Stomach (tissue), 9 donors: ENCODE results near the gene TDP1. TPM values are rescaled to one million over a fixed set of nuclear protein-coding genes. Genes with fewer than 3 reads are reported as not detected.

ENCODE experiments used
- DNase-seq, 2 donors: peaks; one replicate each; pipeline versions ENCODE4 v3.0.0 to v3.0.0-alpha.2; 2013 to 2019
- H3K27ac ChIP-seq, 5 donors: fragments of 200-600 bp in 4 of 5; sonication (generic) in 4 of 5; one replicate each; pipeline ENCODE4 v1.5.1; 2013 to 2019; ENCODE audit warnings: mild to moderate bottlenecking in 1 of 5, moderate library complexity in 1 of 5
- H3K27me3 ChIP-seq, 3 donors: fragments of 200-600 bp; sonication (generic); one replicate each; pipeline ENCODE4 v1.5.1; 2017 to 2019; ENCODE audit warnings: mixed run types in 1 of 3
- H3K36me3 ChIP-seq, 4 donors: fragments of 200-600 bp; sonication (generic); 1 replicate in 3 of 4; 2 replicates in 1 of 4; pipeline ENCODE4 v1.5.1; 2016 to 2019
- H3K4me1 ChIP-seq, 4 donors: fragments of 200-600 bp; sonication (generic); one replicate each; pipeline ENCODE4 v1.5.1; 2016 to 2019
- H3K4me3 ChIP-seq, 4 donors: fragments of 200-600 bp; sonication (generic) in 3 of 4; one replicate each; pipeline ENCODE4 v1.5.1; 2016 to 2019; ENCODE audit warnings: mild to moderate bottlenecking in 1 of 4
- H3K9me3 ChIP-seq, 4 donors: fragments of 200-600 bp; sonication (generic); one replicate each; pipeline ENCODE4 v1.5.1; 2016 to 2019
- CTCF ChIP-seq, 7 experiments: fragments of 450-650 bp in 4 of 7; fragments of 200-600 bp in 3 of 7; sonication (generic) in 3 of 7; IDR thresholded peaks; one replicate each; pipeline ENCODE4 v1.5.1; 2016 to 2019; ENCODE audit warnings: antibody characterized with exemption in 7 of 7, control low read depth in 2 of 7, mild to moderate bottlenecking in 1 of 7
- EP300 ChIP-seq: sonication (generic); formaldehyde crosslinking; IDR thresholded peaks from one replicate; pipeline ENCODE4 v1.6.1; 2017; ENCODE audit warnings: antibody characterized with exemption
- POLR2A ChIP-seq, 4 donors: fragments of 450-650 bp; IDR thresholded peaks; one replicate each; pipeline ENCODE4 v1.6.1; 2016; ENCODE audit warnings: antibody characterized with exemption in 4 of 4, control low read depth in 2 of 4, mild to moderate bottlenecking in 1 of 4, moderate library complexity in 1 of 4
- POLR2AphosphoS5 ChIP-seq, 3 donors: sonication (generic); formaldehyde crosslinking; IDR thresholded peaks; one replicate each; pipeline ENCODE4 v1.6.1; 2016; ENCODE audit warnings: antibody characterized with exemption in 3 of 3
- WGBS, 5 donors: extraction: QIAGEN DNeasy Blood & Tissue Kit in 3 of 5; methylation state at CpG; one replicate each; pipeline versions ENCODE4 v1.1.5 to v1.1.7; 2013 to 2018; 5-methylcytosine and 5-hydroxymethylcytosine counted together
- intact Hi-C: fragments of 100-400 bp; cut with DNase I; formaldehyde crosslinking; loops from one replicate; pipeline ENCODE4 v1.15.1; 2023; ENCODE audit warnings: low total_unique reads
- polyA plus RNA-seq, 3 donors: library from polyadenylated mRNA; stranded (reverse); fragments of 200-250 nt; gene quantifications; one replicate each; pipeline ENCODE4 v1.2.3, GENCODE V29; 2013
- total RNA-seq, 5 donors: library from RNA; depleted of rRNA; stranded (reverse); fragments of >200 nt; gene quantifications; one replicate each; pipeline versions ENCODE4 v1.1.0 to v1.2.3, GENCODE V29; 2014 to 2016
- donor health status: healthy with polysubstance abuse.
- donor health status: Bipolar disorder and iron deficiency.
- donor health status: healthy.

The TDP1 gene
- total and polyA plus RNA-seq, 8 donors, result 2.6 to 127 (median 11.8) TPM

DNA sequence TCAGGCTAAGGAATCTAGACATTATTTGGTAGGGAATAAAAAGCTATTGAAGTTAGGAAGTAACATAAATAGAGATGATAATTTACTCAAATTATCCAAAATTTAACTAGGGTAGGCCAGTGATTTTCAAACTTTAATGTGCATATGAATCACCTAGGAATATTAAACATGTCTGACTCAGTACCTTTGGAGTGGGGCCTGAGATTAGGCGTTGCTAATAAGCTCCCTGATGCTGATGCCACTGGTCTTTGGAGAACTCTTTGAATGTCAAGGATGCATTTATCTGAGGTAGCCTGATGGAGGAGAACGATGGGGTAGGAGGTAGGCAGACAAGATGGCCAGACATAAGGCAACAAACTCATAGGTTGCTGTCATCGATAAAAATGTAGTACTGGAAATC, 34.4 kb upstream of the TDP1 start:
- H3K9me3 ChIP-seq, result no peaks in the 10 kb centered on the region
- no peak overlapping the region for H3K4me3 ChIP-seq
- H3K27ac ChIP-seq, result no peak overlapping the region
- intact Hi-C loops, result no loop called here
- WGBS, 5 donors, result 90 to 98% (median 96%) methylated on average over 3 of the region's 3 CpGs
- DNase-seq, result no peak
- no peaks in the 10 kb centered on the region for H3K4me1 ChIP-seq
- no peaks in the 10 kb centered on the region for H3K27me3 ChIP-seq
- TF ChIP-seq POLR2AphosphoS5 (IDR thresholded peaks at IDR 0.05), result no peak
- TF ChIP-seq EP300, result no peak
- TF ChIP-seq POLR2A (IDR thresholded peaks at IDR 0.05), result no peak
- no peak for TF ChIP-seq CTCF (IDR thresholded peaks at IDR 0.05)
- peaks cover 0 to 4% (median 0%) of the 10 kb centered on the region in 4 donors for H3K36me3 ChIP-seq

DNA sequence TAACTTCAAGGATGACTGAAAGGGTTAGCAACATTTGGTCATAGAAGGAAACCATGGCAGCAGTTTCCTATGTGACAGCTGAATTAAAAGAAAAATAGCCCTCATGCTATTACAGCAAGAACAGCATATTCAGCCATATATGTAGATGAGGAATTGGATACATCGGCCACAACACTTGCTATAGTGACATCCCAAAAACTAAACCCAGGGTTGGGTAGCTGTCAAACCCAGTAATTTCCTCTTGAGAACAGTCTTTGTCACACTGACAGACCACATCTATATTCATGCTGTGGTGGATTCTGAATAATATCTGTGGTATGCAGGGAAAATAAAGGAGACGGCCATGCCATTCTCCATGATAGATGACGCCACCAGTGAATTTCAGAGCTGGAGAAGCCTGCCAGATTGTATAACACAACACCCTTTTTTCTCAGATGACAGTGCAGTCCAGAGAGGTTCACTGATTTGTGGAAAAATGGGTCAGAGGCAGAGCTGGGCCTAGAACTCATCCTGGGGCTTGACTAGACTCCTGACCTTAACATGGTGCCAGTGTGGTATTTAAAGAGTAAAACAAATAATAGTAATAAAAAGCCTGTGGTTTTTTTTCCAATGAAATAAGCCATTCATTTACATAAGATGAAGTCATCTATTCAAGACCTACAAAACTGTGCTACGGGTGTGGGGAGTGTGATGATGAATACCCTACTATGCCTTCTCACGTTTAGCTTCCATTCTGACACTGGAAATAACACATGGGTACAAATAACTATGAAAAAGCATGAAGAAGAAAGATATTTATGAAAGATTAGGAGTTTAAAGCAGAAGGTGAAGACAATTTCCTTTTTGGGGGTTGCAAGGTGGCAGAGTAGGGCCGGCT, 33.5 kb upstream of the TDP1 start:
- no peak overlapping the region for H3K27ac ChIP-seq
- intact Hi-C loops, result no loop called here
- no peak overlapping the region for H3K4me3 ChIP-seq
- peak in 1 of 2 donors; percentile 18 for DNase-seq
- H3K27me3 ChIP-seq, result no peaks in the 10 kb centered on the region
- no peaks in the 10 kb centered on the region for H3K9me3 ChIP-seq
- 91 to 95% (median 93%) methylated on average over 6 of the region's 6 CpGs for WGBS, 5 donors
- H3K36me3 ChIP-seq, result peaks cover 0 to 4% (median 0%) of the 10 kb centered on the region in 4 donors
- H3K4me1 ChIP-seq, result no peaks in the 10 kb centered on the region
- TF ChIP-seq CTCF (IDR thresholded peaks at IDR 0.05) (no peak), EP300 (no peak), POLR2AphosphoS5 (IDR thresholded peaks at IDR 0.05) (no peak), POLR2A (IDR thresholded peaks at IDR 0.05) (no peak)

DNA sequence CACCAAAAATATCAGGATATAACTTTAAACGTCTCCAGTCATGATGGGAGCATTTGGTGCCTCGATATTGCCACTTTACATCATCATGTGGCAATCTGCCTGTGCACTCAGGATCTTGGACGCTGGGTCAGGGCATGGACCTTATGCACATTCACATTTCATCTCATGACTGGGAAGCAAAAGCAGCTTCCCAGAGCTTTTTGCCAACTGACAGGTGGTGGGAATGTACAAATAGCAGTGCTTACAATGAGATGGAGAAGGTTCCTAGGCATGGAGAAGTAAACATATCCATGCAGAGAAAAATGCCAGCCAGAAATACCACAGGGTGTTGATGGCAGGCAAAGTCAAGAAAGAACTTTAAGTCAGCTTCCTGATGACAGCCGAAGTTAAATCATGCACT, 31.5 kb upstream of the TDP1 start:
- no peak overlapping the region for H3K4me3 ChIP-seq
- H3K4me1 ChIP-seq, result no peaks in the 10 kb centered on the region
- WGBS, 5 donors, result 63 to 77% (median 73%) methylated on average over 4 of the region's 4 CpGs
- no peaks in the 10 kb centered on the region for H3K9me3 ChIP-seq
- TF ChIP-seq POLR2A (IDR thresholded peaks at IDR 0.05), result no peak
- TF ChIP-seq EP300, result no peak
- no peak for TF ChIP-seq POLR2AphosphoS5 (IDR thresholded peaks at IDR 0.05)
- no peak for TF ChIP-seq CTCF (IDR thresholded peaks at IDR 0.05)
- H3K27ac ChIP-seq, result no peak overlapping the region
- DNase-seq, result no peak
- no peaks in the 10 kb centered on the region for H3K27me3 ChIP-seq
- H3K36me3 ChIP-seq, result peaks cover 0 to 4% (median 0%) of the 10 kb centered on the region in 4 donors
- intact Hi-C loops, result no loop called here

- no peak overlapping the region for H3K27ac ChIP-seq
- no peak for DNase-seq
- intact Hi-C loops, result no loop called here
- 16 to 33% (median 31%) methylated on average over 1 of the region's 1 CpG for WGBS, 5 donors
- H3K4me1 ChIP-seq, result no peaks in the 10 kb centered on the region
- H3K36me3 ChIP-seq, result peaks cover 0 to 19% (median 17%) of the 10 kb centered on the region in 4 donors
- H3K9me3 ChIP-seq, result no peaks in the 10 kb centered on the region
- no peak overlapping the region for H3K4me3 ChIP-seq
- no peaks in the 10 kb centered on the region for H3K27me3 ChIP-seq
- no peak for TF ChIP-seq POLR2A (IDR thresholded peaks at IDR 0.05)
- TF ChIP-seq POLR2AphosphoS5 (IDR thresholded peaks at IDR 0.05), result no peak
- no peak for TF ChIP-seq EP300
- no peak for TF ChIP-seq CTCF (IDR thresholded peaks at IDR 0.05)
Observed at GRCh38 chr14:89926694-89927093, 29.0 kb upstream of the TDP1 start.
